K562 (cell line): ENCODE data around the gene GORASP2. TPM values are rescaled to one million over a fixed set of nuclear protein-coding genes. Genes with fewer than 3 reads are reported as not detected.

Experiments used
- ATAC-seq: fragments of 200-7000 bp; cut with Tn5 transposase; 3 replicates; pipeline ENCODE4 v1.9.1; 2020; ENCODE audit warnings: moderate library complexity
- BruUV-seq: library from RNA; stranded (reverse); fragments of 400-500 nt; replicated peaks from 2 replicates; lab custom pipeline; 2021; lab: Mats Ljungman, UMichigan
- CTCF ChIA-PET: fragments of 300-600 bp; formaldehyde crosslinking; extraction: SDS; loops from one replicate; lab custom pipeline; 2021; ENCODE audit warnings: low intra/inter-chr PET ratio; lab: Yijun Ruan, JAX
- POLR2A ChIA-PET: fragments of 300-600, 350-650 bp; sonication (Branson Sonifier 250); formaldehyde crosslinking; extraction: SDS; loops from one replicate; lab custom pipeline; 2021; ENCODE audit warnings: antibody characterized with exemption, inconsistent platforms; lab: Yijun Ruan, JAX
- DNase-seq, 4 experiments: peaks; one replicate each; pipeline versions ENCODE4 v3.0.0 to v3.0.0-alpha.2; 2011 to 2018; ENCODE audit warnings: low spot score in 3 of 4, mixed read lengths in 3 of 4; ENCODE audit errors: extremely low read depth in 1 of 4
- FAIRE-seq: peaks from 2 replicates; lab custom pipeline; 2011; peaks lifted over from hg19 to GRCh38; lab: Jason Lieb, UNC
- H2AFZ ChIP-seq: 2 replicates; pipeline ENCODE4 v1.6.0; 2011; ENCODE audit warnings: low read depth, low read length, control low read depth, inconsistent platforms
- H3K27ac ChIP-seq: fragments of 200-600 bp; 3 replicates; pipeline ENCODE4 v1.8.0; 2011; ENCODE audit warnings: low read depth, mild to moderate bottlenecking, control low read depth, inconsistent platforms, low read length, moderate library complexity, mixed read lengths; ENCODE audit errors: extremely low read depth
- H3K27me3 ChIP-seq, 2 experiments: fragments of 300-600 bp in 1 of 2; 2 replicates in 1 of 2; 3 replicates in 1 of 2; pipeline versions ENCODE4 v1.6.0 to v1.8.0; 2011; ENCODE audit warnings: inconsistent platforms in 2 of 2, low read length in 2 of 2, mild to moderate bottlenecking in 1 of 2, mixed read lengths in 1 of 2, moderate library complexity in 1 of 2; ENCODE audit not compliant: control insufficient read depth in 2 of 2, insufficient read depth in 2 of 2
- H3K36me3 ChIP-seq: fragments of 300-600 bp; 3 replicates; pipeline ENCODE4 v1.8.0; 2011; ENCODE audit warnings: mild to moderate bottlenecking, low read length, inconsistent platforms; ENCODE audit not compliant: control insufficient read depth, insufficient read depth
- H3K4me1 ChIP-seq, 2 experiments: fragments of 200-600 bp in 1 of 2; replicated peaks in 1 of 2; 2 replicates in 1 of 2; 3 replicates in 1 of 2; pipeline versions ENCODE4 v1.5.1 to v1.8.0; 2011; ENCODE audit warnings: inconsistent platforms in 2 of 2, low read length in 2 of 2, mild to moderate bottlenecking in 1 of 2, mixed read lengths in 1 of 2, moderate library complexity in 1 of 2; ENCODE audit not compliant: control insufficient read depth in 2 of 2, insufficient read depth in 2 of 2
- H3K4me2 ChIP-seq: 2 replicates; pipeline ENCODE4 v1.6.1; 2011; ENCODE audit warnings: low read length, control low read depth, inconsistent platforms, mixed read lengths; ENCODE audit not compliant: insufficient read depth
- H3K4me3 ChIP-seq: fragments of 200-600 bp; sonication (generic), shearing (Covaris generic); 2 replicates; pipeline ENCODE4 v1.5.1; 2016; ENCODE audit warnings: control low read depth, inconsistent platforms
- H3K79me2 ChIP-seq: fragments of 200-600 bp; 3 replicates; pipeline ENCODE4 v1.8.0; 2011; ENCODE audit warnings: low read length, inconsistent platforms; ENCODE audit not compliant: control insufficient read depth, insufficient read depth
- H3K9ac ChIP-seq, 2 experiments: 2 replicates each; pipeline versions ENCODE4 v1.6.0 to v1.6.1; 2011; ENCODE audit warnings: low read depth in 2 of 2, low read length in 2 of 2, control low read depth in 1 of 2, inconsistent platforms in 1 of 2, mild to moderate bottlenecking in 1 of 2, mixed read lengths in 1 of 2; ENCODE audit not compliant: insufficient read depth in 1 of 2
- H3K9me1 ChIP-seq: one replicate; pipeline ENCODE4 v1.6.0; 2011; ENCODE audit warnings: inconsistent platforms, mild to moderate bottlenecking, low read length, moderate library complexity; ENCODE audit not compliant: control insufficient read depth, insufficient read depth
- H3K9me3 ChIP-seq: replicated peaks from 2 replicates; pipeline ENCODE4 v1.5.1; 2011; ENCODE audit warnings: low read depth, low read length, inconsistent platforms; ENCODE audit not compliant: control insufficient read depth, insufficient read depth
- H4K20me1 ChIP-seq: replicated peaks from 2 replicates; pipeline ENCODE4 v1.6.1; 2011; ENCODE audit warnings: low read length, inconsistent platforms, mixed read lengths; ENCODE audit not compliant: control insufficient read depth, insufficient read depth
- CHD2 ChIP-seq: IDR thresholded peaks from 2 replicates; pipeline ENCODE4 v1.6.1; 2011; ENCODE audit warnings: low read depth, low read length
- EWSR1 ChIP-seq: fragments of 450-650 bp; IDR thresholded peaks from 2 replicates; pipeline ENCODE4 v1.6.1; 2018; ENCODE audit warnings: borderline replicate concordance, mild to moderate bottlenecking, low read depth, moderate library complexity; ENCODE audit not compliant: partially characterized antibody
- NELFE ChIP-seq: IDR thresholded peaks from 2 replicates; pipeline ENCODE4 v1.6.1; 2011; ENCODE audit warnings: mild to moderate bottlenecking; ENCODE audit not compliant: insufficient read depth, insufficient read length
- SMARCA5 ChIP-seq: fragments of 450-650 bp; IDR thresholded peaks from 2 replicates; pipeline ENCODE4 v1.6.1; 2016
- WHSC1 ChIP-seq: IDR thresholded peaks from one replicate; pipeline ENCODE4 v1.6.1; 2012; ENCODE audit warnings: low read length, control low read depth, inconsistent platforms
- ZNF140 ChIP-seq: fragments of 250-450 bp; sonication (Bioruptor Pico); IDR thresholded peaks from 2 replicates; pipeline ENCODE4 v1.8.0; 2021; ENCODE audit warnings: moderate library complexity, mild to moderate bottlenecking, inconsistent platforms
- ZNF561 ChIP-seq: fragments of 450-650 bp; formaldehyde crosslinking; conservative IDR thresholded peaks from 2 replicates; pipeline ENCODE4 v1.4.0; 2020; ENCODE audit warnings: mild to moderate bottlenecking, moderate library complexity
- ZNF583 ChIP-seq: fragments of 250-450 bp; sonication (Bioruptor Pico); IDR thresholded peaks from 2 replicates; pipeline ENCODE4 v1.4.0; 2020
- WGBS: fragments of 100-300 bp; shearing (Covaris generic); methylation state at CpG from one replicate; pipeline ENCODE4 v1.1.6; 2016; ENCODE audit warnings: low coverage, mixed read lengths; ENCODE audit not compliant: insufficient coverage; ENCODE audit errors: missing lambda C conversion rate; 5-methylcytosine and 5-hydroxymethylcytosine counted together
- in situ Hi-C: fragments of 300-500 bp; cut with MboI; formaldehyde crosslinking; loops from 4 replicates; pipeline ENCODE4 v1.15.0; 2018; ENCODE audit warnings: inconsistent platforms, mixed read lengths
- intact Hi-C: fragments of 100-400 bp; cut with micrococcal nuclease; formaldehyde crosslinking; loops from 2 replicates; pipeline ENCODE4 v1.14.2; 2022
- polyA plus RNA-seq, 8 experiments: library from polyadenylated mRNA; depleted of rRNA in 4 of 8; stranded (reverse) in 5 of 8; unstranded in 3 of 8; fragments of >200 nt; fragmentation: Nextera tagmentation in 2 of 8; fragmentation: Illumina TruSeq in 1 of 8; extraction: Ambion mirVana in 2 of 8; extraction: Trizol in 1 of 8; gene quantifications; 2 replicates each; pipeline versions ENCODE4 v1.2.1 to v1.2.3, GENCODE V29; 2011 to 2014; ENCODE audit warnings: inconsistent platforms in 1 of 8, missing spikeins in 1 of 8
- total RNA-seq, 7 experiments: library from RNA; depleted of rRNA in 6 of 7; stranded (reverse); fragments of >200 nt in 6 of 7; fragmentation: Illumina TruSeq in 2 of 7; extraction: Trizol in 2 of 7; gene quantifications; 2 replicates each; pipeline versions ENCODE4 v1.2.1 to v1.2.3, GENCODE V29; 2011 to 2021; ENCODE audit warnings: low replicate concordance in 1 of 7
- TF ChIP-seq, protein P1 (sequence below): sonication (generic); formaldehyde crosslinking; IDR thresholded peaks from 2 replicates; pipeline ENCODE4 v1.8.0; 2022; ENCODE audit warnings: mild to moderate bottlenecking, missing genetic modification reagents, borderline replicate concordance
- TF ChIP-seq, protein P2 (sequence below): fragments of 450-650 bp; IDR thresholded peaks from 2 replicates; pipeline ENCODE4 v1.6.1; 2016; ENCODE audit warnings: borderline replicate concordance
- TF ChIP-seq, protein P3 (sequence below): fragments of 450-650 bp; IDR thresholded peaks from 2 replicates; pipeline ENCODE4 v1.6.1; 2016; ENCODE audit warnings: low read depth

GORASP2 gene
- total and polyA plus RNA-seq, 9 of the 15 experiments (the other 6 are each of a cell fraction or from before 2014, with no cell fraction given), result 27.4 to 180 (median 59.6) TPM

DNA sequence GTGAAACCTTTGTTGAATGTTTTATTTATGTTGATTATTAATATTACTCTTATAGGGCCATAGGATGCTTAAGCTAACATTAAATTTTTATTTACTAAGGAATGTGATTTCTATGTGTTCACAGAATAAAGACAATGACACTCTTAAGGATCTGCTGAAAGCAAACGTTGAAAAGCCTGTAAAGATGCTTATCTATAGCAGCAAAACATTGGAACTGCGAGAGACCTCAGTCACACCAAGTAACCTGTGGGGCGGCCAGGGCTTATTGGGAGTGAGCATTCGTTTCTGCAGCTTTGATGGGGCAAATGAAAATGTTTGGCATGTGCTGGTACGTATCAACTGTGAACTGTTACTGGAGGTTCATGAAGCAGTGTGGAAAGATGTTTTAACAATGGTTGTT lies 20.4 kb downstream of the GORASP2 start:
- POLR2A ChIA-PET, result interaction anchor here (1.3 kb wide), 2 partner anchors 11 to 20 kb away, joined by 3 to 7 read pairs; partner anchors contain the start of gene GORASP2
- no peak overlapping the region for H3K4me2 ChIP-seq
- peaks cover 6% of the 10 kb centered on the region; the same call in 1 of the 2 replicates for H4K20me1 ChIP-seq
- BruUV-seq, result no TSS peak
- intact Hi-C loops (no loop called here), in situ Hi-C loops (no loop called here)
- no peaks in the 10 kb centered on the region; the same call in 1 of the 2 replicates for H3K9me3 ChIP-seq
- no peak overlapping the region for H2AFZ ChIP-seq
- FAIRE-seq (peak; percentile 15), ATAC-seq (no peak), DNase-seq (no peak)
- H3K9me1 ChIP-seq, result no peaks in the 10 kb centered on the region
- H3K27me3 ChIP-seq, result no peaks in the 10 kb centered on the region
- no peaks in the 10 kb centered on the region for H3K4me1 ChIP-seq
- peaks cover 74% of the 10 kb centered on the region for H3K36me3 ChIP-seq
- no peak overlapping the region for H3K4me3 ChIP-seq
- peaks cover 39% of the 10 kb centered on the region for H3K79me2 ChIP-seq
- CTCF ChIA-PET, result no interaction called here
- 77% methylated on average over 5 of the region's 5 CpGs for WGBS
- H3K9ac ChIP-seq, result no peak overlapping the region
- no peak overlapping the region for H3K27ac ChIP-seq
- TF ChIP-seq CHD2, result no peak
- no peak for TF ChIP-seq SMARCA5
- no peak for TF ChIP-seq ZNF140 (CRISPR knock-in tag)
- TF ChIP-seq ZNF561 (CRISPR knock-in tag), result no peak
- TF ChIP-seq, protein P1, sequence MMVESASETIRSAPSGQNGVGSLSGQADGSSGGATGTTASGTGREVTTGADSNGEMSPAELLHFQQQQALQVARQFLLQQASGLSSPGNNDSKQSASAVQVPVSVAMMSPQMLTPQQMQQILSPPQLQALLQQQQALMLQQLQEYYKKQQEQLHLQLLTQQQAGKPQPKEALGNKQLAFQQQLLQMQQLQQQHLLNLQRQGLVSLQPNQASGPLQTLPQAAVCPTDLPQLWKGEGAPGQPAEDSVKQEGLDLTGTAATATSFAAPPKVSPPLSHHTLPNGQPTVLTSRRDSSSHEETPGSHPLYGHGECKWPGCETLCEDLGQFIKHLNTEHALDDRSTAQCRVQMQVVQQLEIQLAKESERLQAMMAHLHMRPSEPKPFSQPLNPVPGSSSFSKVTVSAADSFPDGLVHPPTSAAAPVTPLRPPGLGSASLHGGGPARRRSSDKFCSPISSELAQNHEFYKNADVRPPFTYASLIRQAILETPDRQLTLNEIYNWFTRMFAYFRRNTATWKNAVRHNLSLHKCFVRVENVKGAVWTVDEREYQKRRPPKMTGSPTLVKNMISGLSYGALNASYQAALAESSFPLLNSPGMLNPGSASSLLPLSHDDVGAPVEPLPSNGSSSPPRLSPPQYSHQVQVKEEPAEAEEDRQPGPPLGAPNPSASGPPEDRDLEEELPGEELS (CRISPR knock-in tag), result no peak
- no peak for TF ChIP-seq EWSR1
- no peak for TF ChIP-seq ZNF583 (CRISPR knock-in tag)
- TF ChIP-seq WHSC1, result no peak
- TF ChIP-seq, protein P2, sequence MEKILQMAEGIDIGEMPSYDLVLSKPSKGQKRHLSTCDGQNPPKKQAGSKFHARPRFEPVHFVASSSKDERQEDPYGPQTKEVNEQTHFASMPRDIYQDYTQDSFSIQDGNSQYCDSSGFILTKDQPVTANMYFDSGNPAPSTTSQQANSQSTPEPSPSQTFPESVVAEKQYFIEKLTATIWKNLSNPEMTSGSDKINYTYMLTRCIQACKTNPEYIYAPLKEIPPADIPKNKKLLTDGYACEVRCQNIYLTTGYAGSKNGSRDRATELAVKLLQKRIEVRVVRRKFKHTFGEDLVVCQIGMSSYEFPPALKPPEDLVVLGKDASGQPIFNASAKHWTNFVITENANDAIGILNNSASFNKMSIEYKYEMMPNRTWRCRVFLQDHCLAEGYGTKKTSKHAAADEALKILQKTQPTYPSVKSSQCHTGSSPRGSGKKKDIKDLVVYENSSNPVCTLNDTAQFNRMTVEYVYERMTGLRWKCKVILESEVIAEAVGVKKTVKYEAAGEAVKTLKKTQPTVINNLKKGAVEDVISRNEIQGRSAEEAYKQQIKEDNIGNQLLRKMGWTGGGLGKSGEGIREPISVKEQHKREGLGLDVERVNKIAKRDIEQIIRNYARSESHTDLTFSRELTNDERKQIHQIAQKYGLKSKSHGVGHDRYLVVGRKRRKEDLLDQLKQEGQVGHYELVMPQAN, result no peak
- TF ChIP-seq NELFE, result no peak
- TF ChIP-seq, protein P3, sequence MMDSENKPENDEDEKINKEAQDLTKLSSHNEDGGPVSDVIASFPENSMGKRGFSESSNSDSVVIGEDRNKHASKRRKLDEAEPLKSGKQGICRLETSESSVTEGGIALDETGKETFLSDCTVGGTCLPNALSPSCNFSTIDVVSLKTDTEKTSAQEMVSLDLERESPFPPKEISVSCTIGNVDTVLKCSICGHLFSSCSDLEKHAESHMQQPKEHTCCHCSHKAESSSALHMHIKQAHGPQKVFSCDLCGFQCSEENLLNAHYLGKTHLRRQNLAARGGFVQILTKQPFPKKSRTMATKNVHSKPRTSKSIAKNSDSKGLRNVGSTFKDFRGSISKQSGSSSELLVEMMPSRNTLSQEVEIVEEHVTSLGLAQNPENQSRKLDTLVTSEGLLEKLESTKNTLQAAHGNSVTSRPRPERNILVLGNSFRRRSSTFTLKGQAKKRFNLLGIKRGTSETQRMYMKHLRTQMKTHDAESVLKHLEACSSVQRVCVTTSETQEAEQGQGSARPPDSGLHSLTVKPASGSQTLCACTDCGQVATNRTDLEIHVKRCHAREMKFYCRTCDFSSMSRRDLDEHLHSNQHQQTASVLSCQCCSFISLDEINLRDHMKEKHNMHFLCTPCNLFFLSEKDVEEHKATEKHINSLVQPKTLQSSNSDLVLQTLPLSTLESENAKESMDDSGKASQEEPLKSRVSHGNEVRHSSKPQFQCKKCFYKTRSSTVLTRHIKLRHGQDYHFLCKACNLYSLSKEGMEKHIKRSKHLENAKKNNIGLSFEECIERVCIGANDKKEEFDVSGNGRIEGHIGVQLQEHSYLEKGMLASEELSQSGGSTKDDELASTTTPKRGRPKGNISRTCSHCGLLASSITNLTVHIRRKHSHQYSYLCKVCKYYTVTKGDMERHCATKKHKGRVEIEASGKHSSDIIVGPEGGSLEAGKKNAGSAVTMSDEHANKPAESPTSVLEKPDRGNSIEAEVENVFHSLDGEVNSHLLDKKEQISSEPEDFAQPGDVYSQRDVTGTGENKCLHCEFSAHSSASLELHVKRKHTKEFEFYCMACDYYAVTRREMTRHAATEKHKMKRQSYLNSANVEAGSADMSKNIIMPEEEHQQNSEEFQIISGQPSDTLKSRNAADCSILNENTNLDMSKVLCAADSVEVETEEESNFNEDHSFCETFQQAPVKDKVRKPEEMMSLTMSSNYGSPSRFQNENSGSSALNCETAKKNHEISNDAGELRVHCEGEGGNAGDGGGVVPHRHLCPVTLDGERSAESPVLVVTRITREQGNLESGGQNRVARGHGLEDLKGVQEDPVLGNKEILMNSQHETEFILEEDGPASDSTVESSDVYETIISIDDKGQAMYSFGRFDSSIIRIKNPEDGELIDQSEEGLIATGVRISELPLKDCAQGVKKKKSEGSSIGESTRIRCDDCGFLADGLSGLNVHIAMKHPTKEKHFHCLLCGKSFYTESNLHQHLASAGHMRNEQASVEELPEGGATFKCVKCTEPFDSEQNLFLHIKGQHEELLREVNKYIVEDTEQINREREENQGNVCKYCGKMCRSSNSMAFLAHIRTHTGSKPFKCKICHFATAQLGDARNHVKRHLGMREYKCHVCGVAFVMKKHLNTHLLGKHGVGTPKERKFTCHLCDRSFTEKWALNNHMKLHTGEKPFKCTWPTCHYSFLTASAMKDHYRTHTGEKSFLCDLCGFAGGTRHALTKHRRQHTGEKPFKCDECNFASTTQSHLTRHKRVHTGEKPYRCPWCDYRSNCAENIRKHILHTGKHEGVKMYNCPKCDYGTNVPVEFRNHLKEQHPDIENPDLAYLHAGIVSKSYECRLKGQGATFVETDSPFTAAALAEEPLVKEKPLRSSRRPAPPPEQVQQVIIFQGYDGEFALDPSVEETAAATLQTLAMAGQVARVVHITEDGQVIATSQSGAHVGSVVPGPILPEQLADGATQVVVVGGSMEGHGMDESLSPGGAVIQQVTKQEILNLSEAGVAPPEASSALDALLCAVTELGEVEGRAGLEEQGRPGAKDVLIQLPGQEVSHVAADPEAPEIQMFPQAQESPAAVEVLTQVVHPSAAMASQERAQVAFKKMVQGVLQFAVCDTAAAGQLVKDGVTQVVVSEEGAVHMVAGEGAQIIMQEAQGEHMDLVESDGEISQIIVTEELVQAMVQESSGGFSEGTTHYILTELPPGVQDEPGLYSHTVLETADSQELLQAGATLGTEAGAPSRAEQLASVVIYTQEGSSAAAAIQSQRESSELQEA, result no peak
